Natural killer cell (primary cell): ENCODE results near the gene FREY1. TPM values are rescaled to one million over a fixed set of nuclear protein-coding genes. Genes with fewer than 3 reads are reported as not detected.

Experiments used
- ATAC-seq, 3 donors: fragments of 150-1000 bp in 2 of 3; fragments of 200-7000 bp in 1 of 3; cut with Tn5 transposase; 1 replicate in 1 of 3; 2 replicates in 2 of 3; pipeline ENCODE4 v1.10.0; 2021; ENCODE audit warnings: mild to moderate bottlenecking in 2 of 3, moderate library complexity in 2 of 3
- DNase-seq, 2 donors: peaks; one replicate each; pipeline versions ENCODE4 v3.0.0 to v3.0.0-alpha.2; 2013 to 2021; ENCODE audit warnings: mixed read lengths in 1 of 2
- H3K27ac ChIP-seq: one replicate; pipeline ENCODE4 v1.5.1; 2013; ENCODE audit warnings: mild to moderate bottlenecking, low read length
- H3K27me3 ChIP-seq: one replicate; pipeline ENCODE4 v1.6.1; 2013; ENCODE audit warnings: low read length; ENCODE audit not compliant: control insufficient read depth, insufficient read depth
- H3K36me3 ChIP-seq: one replicate; pipeline ENCODE4 v1.6.1; 2013; ENCODE audit warnings: low read length; ENCODE audit not compliant: control insufficient read depth, insufficient read depth
- H3K4me1 ChIP-seq: one replicate; pipeline ENCODE4 v1.6.1; 2013; ENCODE audit warnings: low read length; ENCODE audit not compliant: control insufficient read depth, insufficient read depth
- H3K4me3 ChIP-seq: one replicate; pipeline ENCODE4 v1.5.1; 2013; ENCODE audit warnings: low read length
- H3K9me3 ChIP-seq: one replicate; pipeline ENCODE4 v1.6.1; 2013; ENCODE audit warnings: low read length; ENCODE audit not compliant: control insufficient read depth, insufficient read depth
- H3K27ac Mint-ChIP-seq, 2 donors: one replicate each; pipeline ENCODE4 v1.8.0; 2022; ENCODE audit warnings: mild to moderate bottlenecking in 2 of 2, mixed read lengths in 2 of 2, moderate library complexity in 1 of 2
- H3K27me3 Mint-ChIP-seq, 2 donors: one replicate each; pipeline ENCODE4 v1.8.0; 2022; ENCODE audit warnings: low read depth in 2 of 2, mixed read lengths in 2 of 2
- H3K36me3 Mint-ChIP-seq: one replicate; pipeline ENCODE4 v1.8.0; 2022; ENCODE audit warnings: mixed read lengths
- H3K4me1 Mint-ChIP-seq, 2 donors: one replicate each; pipeline ENCODE4 v1.8.0; 2022; ENCODE audit warnings: mixed read lengths in 2 of 2
- H3K4me3 Mint-ChIP-seq: one replicate; pipeline ENCODE4 v1.8.0; 2022; ENCODE audit warnings: mild to moderate bottlenecking, moderate library complexity, mixed read lengths
- H3K9me3 Mint-ChIP-seq, 2 donors: one replicate each; pipeline ENCODE4 v1.8.0; 2022; ENCODE audit warnings: mixed read lengths in 2 of 2
- CTCF ChIP-seq: fragments of 200-600 bp; IDR thresholded peaks from one replicate; pipeline ENCODE4 v1.8.0; 2022; ENCODE audit warnings: antibody characterized with exemption
- WGBS: methylation state at CpG from one replicate; pipeline ENCODE4 v1.1.7; 2013; ENCODE audit warnings: missing lambda C conversion rate; ENCODE audit not compliant: insufficient coverage; 5-methylcytosine and 5-hydroxymethylcytosine counted together
- intact Hi-C: fragments of 100-400 bp; cut with micrococcal nuclease; formaldehyde crosslinking; loops from one replicate; pipeline ENCODE4 v1.14.2; 2022
- total RNA-seq, 4 donors: library from RNA; stranded (reverse); fragments of 120-200 nt in 1 of 4; gene quantifications; one replicate each; pipeline versions ENCODE4 v1.2.3 to v1.2.4, GENCODE V29; 2013 to 2022

The FREY1 gene
- total RNA-seq, 3 donors from 2014 or later (not counting 1 experiment from before 2014, with no cell fraction given): 3.7 to 6.8 (median 3.9) TPM

- Histone ChIP-seq H3K4me3 (peak within 1 kb of the TSS; percentile 17), H3K27ac (no peak within 1 kb of the TSS), H3K36me3 (peaks cover 13% of the 10 kb centered on the region), H3K27me3 (peaks cover 5% of the 10 kb centered on the region), H3K9me3 (no peaks in the 10 kb centered on the region), H3K4me1 (peaks cover 12% of the 10 kb centered on the region)
- 1% methylated on average over 73 of the region's 73 CpGs for WGBS
- TF ChIP-seq CTCF: no peak
- intact Hi-C loops: no loop called here
- peaks cover 0 to 12% of the 10 kb centered on the region in 2 donors for H3K27me3 Mint-ChIP-seq
- peak within 1 kb of the TSS; percentile 34 to 38 for H3K27ac Mint-ChIP-seq
- H3K4me1 Mint-ChIP-seq: peaks cover 12 to 16% of the 10 kb centered on the region in 2 donors
- ATAC-seq (peak; percentile 87 to 91 (median 89)), DNase-seq (peak; percentile 66 to 76)
- peak within 1 kb of the TSS; percentile 79 for H3K4me3 Mint-ChIP-seq
- no peaks in the 10 kb centered on the region for H3K36me3 Mint-ChIP-seq
- H3K9me3 Mint-ChIP-seq: no peaks in the 10 kb centered on the region
Measured at GRCh38 chr11:45885274-45885920, 21.7 kb downstream of the FREY1 start, which contains the start of gene MAPK8IP1. Gene MAPK8IP1, plus strand, starts transcription at chr11:45885651. Its CDS starts 170 bp downstream, at chr11:45885821.

- peak overlapping the region; percentile 79 for H3K4me3 Mint-ChIP-seq
- Histone ChIP-seq H3K27me3 (peaks cover 5% of the 10 kb centered on the region), H3K4me1 (peaks cover 12% of the 10 kb centered on the region), H3K36me3 (peaks cover 20% of the 10 kb centered on the region), H3K27ac (no peak overlapping the region), H3K4me3 (no peak overlapping the region), H3K9me3 (no peaks in the 10 kb centered on the region)
- no peaks in the 10 kb centered on the region for H3K36me3 Mint-ChIP-seq
- peaks cover 12 to 16% of the 10 kb centered on the region in 2 donors for H3K4me1 Mint-ChIP-seq
- peak overlapping the region; percentile 34 to 38 for H3K27ac Mint-ChIP-seq
- intact Hi-C loops: no loop called here
- no peak for DNase-seq
- no peak for TF ChIP-seq CTCF
- H3K27me3 Mint-ChIP-seq: peaks cover 0 to 10% of the 10 kb centered on the region in 2 donors
- no peak for ATAC-seq
- 94% methylated on average over 10 of the region's 10 CpGs for WGBS
- no peaks in the 10 kb centered on the region for H3K9me3 Mint-ChIP-seq
Measured at GRCh38 chr11:45884596-45885185, 22.4 kb downstream of the FREY1 start.

- Mint-ChIP-seq H3K9me3 (no peaks in the 10 kb centered on the region), H3K27ac (no peak overlapping the region), H3K27me3 (peaks cover 0 to 3% of the 10 kb centered on the region in 2 donors), H3K36me3 (no peaks in the 10 kb centered on the region), H3K4me3 (no peak overlapping the region), H3K4me1 (peaks cover 12 to 16% of the 10 kb centered on the region in 2 donors)
- ATAC-seq: no peak
- Histone ChIP-seq H3K36me3 (peaks cover 40% of the 10 kb centered on the region), H3K9me3 (no peaks in the 10 kb centered on the region), H3K4me3 (no peak overlapping the region), H3K27me3 (peaks cover 5% of the 10 kb centered on the region), H3K27ac (no peak overlapping the region), H3K4me1 (peaks cover 12% of the 10 kb centered on the region)
- TF ChIP-seq CTCF: no peak
- WGBS: 100% methylated on average over 4 of the region's 6 CpGs
- intact Hi-C loops: no loop called here
- no peak for DNase-seq
Measured at GRCh38 chr11:45881708-45882368, 25.2 kb downstream of the FREY1 start.
